ENCODE measurements around the gene GAL3ST3.
"Not testable (repeated sequence)": the region's sequence is repeated elsewhere in the genome, so short reads cannot be mapped to it uniquely, and the experiment has no call there.

The GAL3ST3 gene, protein sequence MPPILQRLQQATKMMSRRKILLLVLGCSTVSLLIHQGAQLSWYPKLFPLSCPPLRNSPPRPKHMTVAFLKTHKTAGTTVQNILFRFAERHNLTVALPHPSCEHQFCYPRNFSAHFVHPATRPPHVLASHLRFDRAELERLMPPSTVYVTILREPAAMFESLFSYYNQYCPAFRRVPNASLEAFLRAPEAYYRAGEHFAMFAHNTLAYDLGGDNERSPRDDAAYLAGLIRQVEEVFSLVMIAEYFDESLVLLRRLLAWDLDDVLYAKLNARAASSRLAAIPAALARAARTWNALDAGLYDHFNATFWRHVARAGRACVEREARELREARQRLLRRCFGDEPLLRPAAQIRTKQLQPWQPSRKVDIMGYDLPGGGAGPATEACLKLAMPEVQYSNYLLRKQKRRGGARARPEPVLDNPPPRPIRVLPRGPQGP

DNA sequence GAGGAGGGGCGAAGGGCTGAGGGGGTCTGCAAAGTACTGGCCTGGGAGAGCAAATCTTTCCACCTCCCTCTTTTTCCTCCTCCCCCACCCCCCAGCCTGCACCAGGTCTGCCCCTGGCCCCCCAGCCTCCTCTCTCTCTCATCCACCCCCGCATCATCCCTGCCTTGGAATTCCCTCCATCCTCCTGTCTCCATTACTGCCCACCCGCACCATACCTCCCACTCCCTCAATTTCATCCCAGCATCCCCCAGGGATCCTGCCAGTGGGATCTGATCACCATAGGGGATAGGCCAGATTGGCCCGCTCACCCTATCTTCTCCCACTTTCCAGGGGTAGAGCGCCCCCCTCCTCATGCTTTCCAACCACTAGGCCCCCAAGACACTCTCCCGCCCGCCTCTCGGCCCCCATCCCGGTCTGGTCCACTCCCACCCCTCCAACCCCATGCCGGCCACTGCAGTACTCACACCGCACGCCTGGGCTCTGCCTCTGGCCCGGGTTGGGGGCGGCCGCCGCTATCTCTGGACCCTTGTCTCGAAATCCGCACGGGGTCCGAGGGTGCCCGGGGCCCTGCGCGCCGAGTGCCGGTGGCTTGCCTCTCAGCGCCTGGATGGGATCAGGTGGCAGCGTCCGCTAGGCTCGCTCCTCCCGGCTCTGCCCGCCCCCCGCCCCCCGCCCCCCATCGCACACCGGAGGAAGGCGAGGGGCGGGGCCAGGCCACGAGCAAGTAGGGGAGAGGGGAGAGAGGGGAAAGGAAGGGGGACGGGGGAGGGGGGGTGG is at the start of gene GAL3ST3:
Gene GAL3ST3 (minus strand): TSS at position 615 of the 777 bp plus-strand sequence. CDS start 3,746 bp downstream, outside the sequence.
- DNase-seq (ENCODE audit: low read depth in 3 of 3), result no peak

DNA sequence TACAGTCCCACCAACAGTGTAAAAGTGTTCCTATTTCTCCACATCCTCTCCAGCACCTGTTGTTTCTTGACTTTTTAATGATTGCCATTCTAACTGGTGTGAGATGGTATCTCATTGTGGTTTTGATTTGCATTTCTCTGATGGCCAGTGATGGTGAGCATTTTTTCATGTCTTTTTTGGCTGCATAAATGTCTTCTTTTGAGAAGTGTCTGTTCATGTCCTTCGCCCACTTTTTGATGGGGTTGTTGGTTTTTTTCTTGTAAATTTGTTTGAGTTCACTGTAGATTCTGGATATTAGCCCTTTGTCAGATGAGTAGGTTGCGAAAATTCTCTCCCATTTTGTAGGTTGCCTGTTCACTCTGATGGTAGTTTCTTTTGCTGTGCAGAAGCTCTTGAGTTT is 43.2 kb upstream of the GAL3ST3 start:
- DNase-seq (ENCODE audit: low read depth in 3 of 3), result not testable (repeated sequence)

DNA sequence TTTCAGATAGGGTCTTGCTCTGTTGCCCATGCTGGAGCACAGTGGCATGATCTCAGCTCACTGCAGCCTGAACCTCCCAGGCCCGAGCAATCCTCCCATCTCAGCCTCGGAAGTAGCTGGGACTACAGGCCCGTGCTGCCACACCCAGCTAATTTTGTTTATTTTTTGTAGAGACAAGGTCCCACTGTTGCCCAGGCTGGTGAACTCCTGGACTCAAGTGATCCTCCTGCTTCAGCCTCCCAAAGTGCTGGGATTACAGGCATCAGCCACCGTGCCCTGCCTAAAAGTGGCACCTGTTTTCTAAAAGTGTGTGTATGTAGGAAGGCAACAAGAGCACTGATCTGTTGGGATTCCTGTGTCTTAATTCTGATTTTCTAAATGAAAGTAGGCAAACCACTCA is 41.3 kb upstream of the GAL3ST3 start:
- no peak for DNase-seq (ENCODE audit: low read depth in 3 of 3)

DNA sequence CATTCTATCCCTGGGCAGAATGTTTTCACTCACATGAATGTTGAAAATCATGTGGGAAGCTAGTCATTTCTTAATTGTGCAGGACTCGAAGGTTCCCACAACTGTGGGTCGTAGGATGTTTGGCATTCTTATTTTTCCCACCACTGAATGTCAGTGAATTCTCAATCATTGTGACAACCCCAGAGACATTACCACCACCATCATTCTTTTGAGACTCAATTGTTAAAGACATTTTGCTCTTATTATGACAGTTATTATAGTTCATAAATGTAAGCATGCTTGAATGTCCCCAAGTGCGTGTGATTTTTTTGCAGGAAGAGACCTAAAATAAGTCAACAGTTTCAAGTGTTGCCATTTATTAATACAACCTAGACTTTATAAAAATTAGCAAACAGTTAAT is 40.1 kb upstream of the GAL3ST3 start:
- no peak for DNase-seq (ENCODE audit: low read depth in 3 of 3)

DNA sequence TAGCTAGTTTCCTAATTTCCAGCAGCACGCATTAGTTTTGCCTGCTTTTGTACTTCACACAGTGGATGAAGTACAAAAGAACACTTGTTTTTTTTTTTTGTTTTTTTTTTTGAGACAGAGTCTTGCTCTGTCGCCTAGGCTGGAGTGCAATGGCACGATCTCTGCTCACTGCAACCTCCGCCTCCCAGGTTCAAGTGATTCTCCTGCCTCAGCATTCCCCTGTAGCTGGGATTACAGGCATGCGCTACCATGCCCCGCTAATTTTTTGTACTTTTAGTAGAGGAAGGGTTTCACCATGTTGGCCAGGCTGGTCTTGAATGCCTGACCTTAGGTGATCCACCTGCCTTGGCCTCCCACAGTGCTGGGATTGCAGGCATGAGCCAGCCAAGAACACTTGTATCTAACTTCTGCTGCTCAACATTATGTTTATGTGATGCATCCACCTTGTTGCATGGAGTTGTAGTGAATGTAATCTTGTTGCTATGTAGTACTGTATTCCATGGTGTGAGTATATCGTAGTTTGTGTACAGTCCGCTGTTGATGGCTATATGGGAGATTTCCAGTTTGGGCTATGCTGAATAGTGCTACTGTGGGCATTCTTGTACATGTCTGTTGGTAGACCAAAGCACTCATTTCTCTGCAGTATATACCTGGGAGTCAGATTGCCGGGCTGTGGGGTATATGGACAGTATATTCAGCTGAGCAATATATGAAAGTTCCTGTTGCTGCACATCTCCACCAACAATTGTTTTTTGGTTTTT is 38.4 kb upstream of the GAL3ST3 start:
- no peak for DNase-seq (ENCODE audit: low read depth in 3 of 3)

DNA sequence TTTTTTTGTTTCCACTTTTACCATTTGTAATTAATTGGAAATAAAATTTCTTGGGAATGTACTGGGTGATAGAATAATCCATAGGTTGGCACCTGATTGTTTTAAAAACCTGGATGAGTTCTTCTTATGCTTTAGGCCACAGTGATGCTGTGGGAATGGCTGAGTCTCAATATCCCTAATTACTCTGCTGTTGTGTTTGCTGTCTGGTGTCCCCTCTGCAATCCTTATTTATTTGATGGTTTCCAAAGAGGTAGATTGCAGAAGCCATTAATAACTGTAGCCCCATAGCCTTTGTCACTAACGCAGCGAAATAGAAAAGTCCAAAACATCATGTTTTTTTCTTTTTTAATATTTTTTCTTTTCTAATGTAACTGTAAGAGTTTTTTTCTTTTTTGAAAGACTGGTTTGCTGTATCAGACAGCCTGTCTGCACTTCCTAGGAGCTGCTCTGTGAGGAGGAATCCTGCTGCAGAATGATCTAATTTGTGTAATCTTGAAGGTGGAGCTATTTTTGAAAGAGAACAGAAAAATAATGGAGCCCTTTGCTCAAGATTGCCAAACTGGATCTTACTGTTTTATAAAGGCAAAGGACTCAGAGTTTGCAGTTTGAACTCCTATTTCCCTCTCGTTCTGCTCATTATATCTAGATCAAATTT is 36.0 kb upstream of the GAL3ST3 start:
- DNase-seq (ENCODE audit: low read depth in 3 of 3), result no peak

DNA sequence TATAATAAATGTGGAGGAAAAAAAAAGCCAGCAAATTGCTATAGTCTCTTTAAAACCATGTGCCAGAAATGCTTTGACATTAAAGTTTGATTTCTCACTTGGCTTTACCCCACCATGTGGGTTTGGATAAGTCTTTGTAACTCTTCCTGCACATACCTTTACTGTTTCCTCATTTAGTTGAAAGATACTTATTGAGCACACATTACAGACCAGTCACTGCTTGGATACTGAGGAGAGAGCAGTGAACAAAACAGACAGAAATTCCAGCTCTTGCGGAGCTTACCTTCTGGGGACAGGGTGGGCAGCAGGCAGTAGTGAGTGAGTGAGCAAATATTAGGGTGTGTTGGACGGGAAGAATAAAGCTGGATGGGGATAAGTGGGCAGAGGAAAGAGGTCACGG is 34.8 kb upstream of the GAL3ST3 start:
- DNase-seq (ENCODE audit: low read depth in 3 of 3), result no peak

DNA sequence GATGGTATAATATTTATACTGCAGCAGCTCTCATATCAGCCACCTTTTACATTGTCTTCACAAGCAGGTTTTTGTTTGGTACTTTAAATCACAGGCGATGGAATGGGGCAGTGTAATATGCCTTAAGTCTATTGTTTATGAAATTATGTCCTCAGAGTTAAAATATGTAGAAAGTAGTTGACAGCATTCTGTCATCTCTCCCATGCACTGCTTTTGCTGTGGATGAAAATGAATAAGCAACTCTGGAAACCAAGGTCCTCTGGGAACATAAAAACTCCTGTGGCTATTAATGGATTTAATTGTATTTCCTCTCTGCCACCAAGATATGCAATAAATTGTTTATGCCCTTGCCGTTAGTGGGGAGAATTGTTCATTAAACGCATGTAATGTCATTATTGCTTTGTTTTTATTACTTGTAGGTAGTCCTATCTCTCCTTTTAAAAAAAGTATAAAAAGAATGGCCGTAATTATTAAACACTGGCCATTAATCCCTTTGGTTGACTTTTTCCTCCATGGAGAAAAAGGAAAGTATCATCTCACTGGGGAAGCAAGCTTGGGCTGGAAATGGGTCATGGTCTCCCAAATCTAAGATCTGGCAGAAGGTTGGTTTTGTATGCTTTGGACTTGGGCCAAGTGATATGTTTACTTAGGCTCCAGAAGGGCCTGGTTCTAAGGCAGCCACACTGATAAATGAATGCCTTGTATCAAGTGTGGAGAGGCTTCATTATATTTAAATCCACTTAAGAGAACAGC is 34.2 kb upstream of the GAL3ST3 start:
- no peak for DNase-seq (ENCODE audit: low read depth in 3 of 3)

DNA sequence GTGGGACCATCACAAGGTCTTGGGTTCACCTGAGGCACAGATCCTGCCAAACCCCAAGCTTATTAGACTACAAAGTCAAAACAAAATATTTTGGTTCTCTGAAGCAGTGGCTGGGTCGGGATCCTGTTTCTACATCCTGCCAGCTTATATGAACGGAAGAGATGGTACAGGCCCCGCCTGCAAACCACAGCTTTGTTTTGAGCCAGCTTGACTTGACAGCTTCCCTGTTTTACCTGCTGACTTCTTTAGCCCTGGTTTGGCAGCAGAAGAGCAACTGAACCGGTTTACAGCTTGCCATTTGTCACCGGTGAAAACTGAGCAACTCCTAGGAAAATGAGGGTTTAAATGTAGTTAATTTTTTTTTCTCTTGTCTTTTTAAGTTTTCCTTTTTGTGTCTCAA is 32.5 kb upstream of the GAL3ST3 start:
- peak in 1 of 3 donors; percentile 50 for DNase-seq (ENCODE audit: low read depth in 3 of 3)

DNA sequence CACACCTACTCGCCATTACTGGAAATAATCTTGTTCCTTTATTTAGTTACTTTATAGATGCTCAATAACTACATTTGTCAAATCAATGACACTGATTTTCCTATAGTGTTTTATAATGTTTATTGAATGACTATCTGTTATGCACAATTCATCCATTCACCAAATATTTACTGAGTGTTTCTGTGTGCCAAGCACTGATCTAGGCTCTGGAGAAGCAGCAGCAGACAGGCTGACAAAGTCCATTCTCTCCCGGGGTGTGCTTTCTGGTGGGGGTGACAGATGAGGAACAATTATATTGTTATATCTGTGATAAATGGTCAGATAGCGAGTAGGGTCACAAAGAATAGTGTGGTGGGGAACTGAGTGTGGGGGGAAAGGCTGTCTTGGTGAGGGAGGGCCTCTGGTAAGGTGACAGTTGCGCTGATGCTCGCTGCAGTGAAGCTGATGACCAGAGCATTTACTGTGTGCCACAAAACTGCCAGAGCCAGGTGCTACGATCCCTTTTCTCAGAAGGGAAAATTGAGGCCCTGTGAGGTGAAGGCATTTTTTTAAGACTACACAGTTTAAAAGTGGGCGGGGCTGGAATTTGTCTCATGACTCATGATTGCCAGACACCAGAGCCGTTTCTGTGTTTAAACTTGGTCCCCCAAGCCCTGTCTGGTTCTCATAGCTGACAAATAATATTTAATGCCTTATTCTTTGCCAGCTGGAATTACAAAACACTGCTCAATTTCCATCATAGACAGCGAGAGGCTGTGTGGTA is 31.3 kb upstream of the GAL3ST3 start:
- DNase-seq (ENCODE audit: low read depth in 3 of 3), result peak in 2 of 3 donors; percentile 56 to 69

DNA sequence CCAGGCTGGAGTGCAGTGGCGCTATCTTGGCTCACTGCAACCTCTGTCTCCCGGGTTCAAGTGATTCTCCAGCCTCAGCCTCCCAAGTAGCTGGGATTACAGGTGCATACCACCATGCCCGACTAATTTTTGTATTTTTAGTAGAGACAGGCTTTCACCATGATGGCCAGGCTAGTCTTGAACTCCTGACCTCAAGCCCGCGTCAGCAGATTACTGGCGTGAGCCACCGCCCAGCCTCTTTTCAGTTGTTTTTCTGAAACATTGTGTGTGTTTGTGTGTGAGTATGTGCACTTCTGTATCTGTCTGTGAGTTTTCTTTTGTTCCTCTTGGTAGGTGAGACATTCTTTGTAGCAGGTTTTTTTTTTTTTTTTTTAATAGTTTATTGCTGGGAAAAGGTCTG is 30.0 kb upstream of the GAL3ST3 start:
- not testable (repeated sequence) for DNase-seq (ENCODE audit: low read depth in 3 of 3)

DNA sequence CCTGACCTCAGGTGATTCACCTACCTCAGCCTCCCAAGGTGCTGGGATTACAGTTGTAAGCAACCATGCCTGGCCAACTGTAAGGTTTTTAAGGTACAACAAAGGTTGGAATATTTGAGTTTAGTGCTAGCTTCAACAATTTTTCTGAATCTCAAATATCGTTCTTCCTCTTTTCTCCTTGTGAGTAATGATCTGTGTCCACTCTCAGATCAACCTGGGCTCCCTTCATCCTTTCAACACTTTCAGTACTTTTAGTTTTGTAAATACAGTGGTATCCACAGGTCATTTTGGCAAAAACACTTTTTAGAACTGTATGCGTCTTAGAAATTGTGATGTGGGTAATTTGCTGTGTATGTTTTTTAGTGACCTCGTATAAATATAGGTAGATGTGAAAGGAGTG is 29.0 kb upstream of the GAL3ST3 start:
- no peak for DNase-seq (ENCODE audit: low read depth in 3 of 3)

DNA sequence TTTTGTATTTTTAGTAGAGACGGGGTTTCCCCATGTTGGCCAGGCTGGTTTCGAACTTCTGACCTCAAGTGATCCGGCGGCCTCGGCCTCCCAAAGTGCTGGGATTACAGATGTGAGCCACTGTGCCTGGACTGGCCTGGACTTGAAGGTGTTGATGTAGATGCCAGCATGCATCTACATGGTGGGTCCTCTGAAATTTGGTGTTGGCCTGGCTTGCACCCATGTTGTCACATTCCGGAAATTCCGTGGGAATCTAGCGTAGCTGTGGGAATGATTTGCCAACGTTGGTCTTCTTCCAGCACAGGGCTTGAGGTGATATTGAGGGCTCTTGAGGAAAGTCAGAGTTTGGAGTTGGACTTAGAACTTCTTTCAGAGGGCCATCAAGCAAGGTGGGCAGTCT is 27.6 kb upstream of the GAL3ST3 start:
- no peak for DNase-seq (ENCODE audit: low read depth in 3 of 3)

DNA sequence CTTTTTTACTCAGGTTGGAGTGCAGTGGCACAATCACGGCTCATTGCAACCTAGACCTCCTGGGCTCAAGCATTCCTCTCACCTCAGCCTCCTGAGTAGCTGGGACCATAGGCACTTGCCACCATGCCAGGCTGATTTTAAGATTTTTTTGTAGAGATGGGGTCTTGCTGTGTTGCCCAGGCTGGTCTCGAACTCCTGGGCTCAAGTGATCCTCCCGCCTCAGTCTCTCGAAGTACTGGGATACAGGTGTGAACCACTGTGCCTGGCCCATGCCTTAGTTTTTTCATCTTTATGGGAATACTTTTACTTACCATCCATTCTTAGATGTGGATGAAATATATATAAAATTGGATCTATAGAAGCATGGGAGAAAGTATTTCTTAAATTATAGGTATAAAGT is 26.3 kb upstream of the GAL3ST3 start:
- DNase-seq (ENCODE audit: low read depth in 3 of 3), result no peak

DNA sequence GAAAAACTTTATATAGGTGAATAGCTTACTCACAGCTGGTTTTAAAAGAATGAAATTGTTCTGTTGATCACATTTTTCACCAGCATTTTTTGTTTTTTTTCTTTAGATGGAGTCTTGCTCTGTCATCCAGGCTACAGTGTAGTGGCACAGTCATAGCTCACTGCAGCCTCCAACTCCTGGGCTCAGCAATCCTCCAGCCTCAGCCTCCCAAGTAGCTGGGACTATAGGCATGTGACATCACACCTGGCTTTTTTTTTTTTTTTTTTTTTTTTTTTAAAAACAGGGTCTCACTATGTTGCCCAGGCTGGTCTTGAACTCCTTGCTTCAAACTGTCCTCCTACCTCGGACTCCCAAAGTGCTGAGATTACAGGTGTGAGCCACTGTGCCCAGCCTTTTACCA is 24.7 kb upstream of the GAL3ST3 start:
- no peak for DNase-seq (ENCODE audit: low read depth in 3 of 3)

DNA sequence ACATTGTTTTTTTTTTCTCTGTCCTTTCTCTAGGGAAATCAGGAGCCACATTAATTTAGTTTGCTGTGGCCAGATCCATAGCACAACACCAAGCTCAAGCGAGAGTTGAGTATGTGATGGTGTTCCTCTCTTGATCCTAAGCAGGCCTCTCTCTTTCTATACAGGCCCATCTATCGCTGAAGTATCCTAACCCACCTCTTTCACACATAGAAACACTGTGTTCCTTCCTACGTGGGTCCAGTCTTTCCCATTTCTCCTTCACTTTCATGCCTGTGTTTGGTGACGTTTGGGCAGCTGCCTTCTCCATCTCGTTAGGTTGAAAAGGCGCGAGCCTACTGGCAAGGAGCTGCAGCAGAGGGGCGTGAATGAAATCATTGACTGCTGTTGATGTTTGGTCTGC is 23.6 kb upstream of the GAL3ST3 start:
- DNase-seq (ENCODE audit: low read depth in 3 of 3), result no peak

DNA sequence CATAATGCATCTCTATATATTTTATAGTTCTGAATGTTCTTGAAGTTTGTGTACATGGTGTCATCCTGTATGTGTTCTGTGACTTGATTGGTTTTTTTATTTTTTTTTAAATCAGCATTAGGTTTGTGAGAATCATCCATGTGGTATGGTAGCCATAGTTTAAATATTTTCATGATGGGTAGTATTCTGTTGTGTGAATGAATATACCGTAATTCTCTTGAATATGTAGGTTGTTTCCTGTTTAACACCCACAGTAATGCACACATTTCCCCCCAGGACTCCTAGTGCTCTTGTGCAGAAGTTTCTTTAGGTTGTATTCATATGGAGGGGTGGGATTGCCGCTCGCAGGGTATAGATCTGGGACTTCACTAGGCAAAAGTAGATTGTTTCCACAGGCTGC is 23.1 kb upstream of the GAL3ST3 start:
- DNase-seq (ENCODE audit: low read depth in 3 of 3), result no peak

DNA sequence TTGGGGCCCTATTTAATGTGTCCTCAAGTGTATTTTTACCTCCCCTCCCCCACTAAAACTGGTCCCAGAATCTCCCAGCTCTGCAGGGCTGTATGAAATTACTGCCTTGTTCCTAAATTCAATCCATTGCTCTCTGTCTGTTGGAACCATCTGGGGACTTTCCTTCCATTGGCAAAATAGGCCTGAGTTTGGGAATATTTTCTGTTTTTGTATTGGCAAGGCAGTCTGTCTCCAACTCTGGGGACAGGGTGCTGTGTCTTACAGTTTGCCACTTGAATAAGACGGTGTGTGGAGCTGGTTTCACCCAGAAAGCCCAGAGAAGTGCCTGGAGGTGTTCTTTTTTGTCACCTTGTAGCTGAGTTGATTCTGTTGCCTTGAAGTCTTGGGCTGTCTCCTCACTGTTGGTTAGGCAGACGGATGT is 22.4 kb upstream of the GAL3ST3 start:
- no peak for DNase-seq (ENCODE audit: low read depth in 3 of 3)

DNA sequence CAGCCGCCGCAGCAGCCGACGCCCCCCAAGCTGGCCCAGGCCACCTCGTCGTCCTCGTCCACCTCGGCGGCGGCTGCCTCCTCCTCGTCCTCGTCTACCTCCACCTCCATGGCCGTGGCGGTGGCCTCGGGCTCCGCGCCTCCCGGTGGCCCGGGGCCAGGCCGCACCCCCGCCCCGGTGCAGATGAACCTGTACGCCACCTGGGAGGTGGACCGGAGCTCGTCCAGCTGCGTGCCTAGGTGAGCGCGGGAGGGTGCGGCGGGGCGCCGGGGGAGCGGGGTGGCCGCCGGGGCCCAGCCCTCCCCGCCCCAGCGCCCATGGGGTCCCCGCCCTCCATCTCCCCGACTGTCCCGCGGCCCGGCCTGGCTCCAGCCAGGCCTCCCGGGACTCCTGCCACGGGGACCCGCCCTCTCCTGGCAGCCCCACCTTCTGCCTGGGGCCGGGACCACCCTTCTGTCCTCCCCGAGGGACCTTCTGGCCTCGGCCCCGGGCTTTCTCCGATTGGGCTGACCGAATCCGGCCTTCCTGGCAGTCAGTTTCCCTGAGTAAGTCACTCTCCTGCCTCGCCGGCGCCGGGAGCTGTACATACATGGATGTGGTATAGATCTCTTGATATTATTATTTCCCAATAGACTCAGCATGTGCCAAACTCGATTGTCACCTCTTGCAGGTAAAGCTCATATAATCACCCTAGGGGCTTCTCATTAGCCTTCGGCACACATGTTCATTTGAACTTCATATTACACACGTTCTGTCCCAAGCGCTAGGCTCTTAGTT is 21.8 kb upstream of the GAL3ST3 start:
- DNase-seq (ENCODE audit: low read depth in 3 of 3), result no peak

All from stimulated activated CD4-positive, alpha-beta T cell treated with anti-CD3 and anti-CD28 coated beads, TNF-alpha, amount 100 ng/mL, for 48 hours (primary cell).